Left ventricle myocardium inferior (tissue), 1 donor: ENCODE results near the gene GALK1. TPM values are rescaled to one million over a fixed set of nuclear protein-coding genes. Genes with fewer than 3 reads are reported as not detected.

ENCODE experiments used
- DNase-seq: peaks from one replicate; pipeline ENCODE4 v3.0.0-alpha.2; 2020
- H3K27ac ChIP-seq: fragments of 200-600 bp; replicated peaks from 2 replicates; pipeline ENCODE4 v1.8.0; 2021
- H3K27me3 ChIP-seq: fragments of 200-600 bp; 2 replicates; pipeline ENCODE4 v1.8.0; 2021; ENCODE audit warnings: low read depth
- H3K36me3 ChIP-seq: fragments of 200-600 bp; 2 replicates; pipeline ENCODE4 v1.8.0; 2021
- H3K4me1 ChIP-seq: fragments of 200-600 bp; 2 replicates; pipeline ENCODE4 v1.8.0; 2021
- H3K4me3 ChIP-seq: fragments of 200-600 bp; 2 replicates; pipeline ENCODE4 v1.8.0; 2021; ENCODE audit warnings: mild to moderate bottlenecking, moderate library complexity
- H3K9me3 ChIP-seq: fragments of 200-600 bp; replicated peaks from 2 replicates; pipeline ENCODE4 v1.8.0; 2021
- CTCF ChIP-seq: fragments of 200-600 bp; IDR thresholded peaks from 2 replicates; pipeline ENCODE4 v1.8.0; 2021; ENCODE audit warnings: antibody characterized with exemption, mild to moderate bottlenecking, borderline replicate concordance
- intact Hi-C: fragments of 100-400 bp; cut with micrococcal nuclease; formaldehyde crosslinking; loops from one replicate; pipeline ENCODE4 v1.11.0; 2022
- microRNA-seq: library from miRNA; unstranded; fragments of <30 nt; microRNA quantifications from one replicate; pipeline ENCODE4 v1.2.0, GENCODE V29; 2020
- total RNA-seq: library from RNA; stranded (reverse); fragmentation: NEBNext Ultra II Directional; extraction: Animal tissue kit (Norgen Biotek cat#: 25700); gene quantifications from one replicate; pipeline ENCODE4 v1.2.1, GENCODE V29; 2021
- donor health status: DM: no; HTN: yes; CAD: no; lungs with severe emphysema.

Gene GALK1
- total RNA-seq, 1 donor from 2014 or later, result 19.1 TPM

- Histone ChIP-seq H3K4me1 (peaks cover 10% of the 10 kb centered on the region), H3K36me3 (peaks cover 16% of the 10 kb centered on the region), H3K9me3 (no peaks in the 10 kb centered on the region), H3K4me3 (no peak overlapping the region), H3K27me3 (peaks cover 4% of the 10 kb centered on the region), H3K27ac (no peak overlapping the region)
- intact Hi-C loops, result no loop called here
- no peak for TF ChIP-seq CTCF
- no peak for DNase-seq
Observed at GRCh38 chr17:75712446-75712845, 52.5 kb downstream of the GALK1 start.

Small RNA genes within 50 kb of the gene (microRNA-seq; reads per million reads assigned to microRNA genes)
- gene MIR4738, result not detected

Other genes starting within 250 kb of the GALK1 start
- gene CASKIN2, start 249.7 kb downstream of the GALK1 start, total RNA-seq, result 34.3 TPM
- 6.8 TPM for gene TSEN54, start 248.7 kb downstream of the GALK1 start, total RNA-seq
- 2.0 TPM for gene LLGL2, start 239.5 kb downstream of the GALK1 start, total RNA-seq
- gene MYO15B, start 177.4 kb downstream of the GALK1 start, total RNA-seq, result 43.0 TPM
- 14.0 TPM for gene SMIM5, start 131.8 kb downstream of the GALK1 start, total RNA-seq
- 17.3 TPM for gene RECQL5, start 98.0 kb downstream of the GALK1 start, total RNA-seq
- 47.2 TPM for gene SAP30BP, start 97.9 kb downstream of the GALK1 start, total RNA-seq
- gene ITGB4, start 43.7 kb downstream of the GALK1 start, total RNA-seq, result 10.6 TPM
- gene UNK, start 19.6 kb upstream of the GALK1 start, total RNA-seq, result 14.7 TPM
- 13.3 TPM for gene UNC13D, start 79.2 kb upstream of the GALK1 start, total RNA-seq
- 144 TPM for gene WBP2, start 90.1 kb upstream of the GALK1 start, total RNA-seq
- gene TRIM47, start 113.4 kb upstream of the GALK1 start, total RNA-seq, result 27.5 TPM
- 10.2 TPM for gene TRIM65, start 131.8 kb upstream of the GALK1 start, total RNA-seq
- 104 TPM for gene MRPL38, start 139.7 kb upstream of the GALK1 start, total RNA-seq
- gene FBF1, start 175.8 kb upstream of the GALK1 start, total RNA-seq, result 2.8 TPM
- 76.4 TPM for gene ACOX1, start 214.0 kb upstream of the GALK1 start, total RNA-seq
- 5.3 TPM for gene TEN1, start 214.0 kb upstream of the GALK1 start, total RNA-seq
- gene CDK3, start 235.7 kb upstream of the GALK1 start, total RNA-seq, result 1.8 TPM